ENCODE data around the gene FCRLA. TPM values are rescaled to one million over a fixed set of nuclear protein-coding genes. Genes with fewer than 3 reads are reported as not detected.

The FCRLA gene
- 0.42 and 0.47 TPM in 2 replicates for total RNA-seq

DNA sequence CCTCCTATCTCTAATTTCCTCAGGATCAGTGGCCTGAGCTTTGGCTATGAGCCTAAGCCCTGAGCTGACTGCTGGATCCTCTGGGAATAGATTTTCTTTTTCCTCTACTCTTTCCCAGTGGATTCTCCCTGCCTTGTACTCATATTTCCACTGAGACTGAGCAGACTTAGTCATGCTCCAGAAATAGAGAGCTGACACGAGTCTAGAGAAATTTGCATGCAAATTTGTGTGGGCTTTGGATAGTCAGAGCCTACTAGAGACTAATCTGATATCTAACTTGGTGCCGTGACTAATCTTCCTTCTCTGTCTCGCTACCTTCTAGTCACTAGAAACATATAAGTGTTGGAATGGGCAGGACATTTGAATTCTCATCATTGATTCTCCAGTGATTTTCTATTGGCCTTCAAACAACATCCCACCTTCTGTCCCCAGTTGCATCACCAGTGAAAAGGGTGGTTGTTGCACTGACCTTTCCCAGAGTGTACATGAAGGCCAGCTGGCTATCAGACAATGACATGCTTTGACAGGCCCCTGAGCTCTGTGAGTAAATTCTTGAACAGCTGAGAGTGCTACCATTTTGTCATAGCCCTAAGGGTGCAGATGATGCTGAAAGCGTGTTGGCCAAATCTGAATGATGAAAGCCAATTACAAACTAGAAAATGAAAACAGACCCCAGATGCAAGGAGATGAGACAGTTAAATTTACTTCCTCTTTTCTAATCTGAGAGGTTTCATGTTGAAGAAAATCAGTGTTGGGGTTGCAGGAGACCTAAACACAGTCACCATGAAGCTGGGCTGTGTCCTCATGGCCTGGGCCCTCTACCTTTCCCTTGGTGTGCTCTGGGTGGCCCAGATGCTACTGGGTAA lies at the start of gene FCRLA:
Gene FCRLA, plus strand, starts transcription at position 748 of the 866 bp plus-strand sequence. Its CDS starts 36 bp downstream, at position 784.

DNA sequence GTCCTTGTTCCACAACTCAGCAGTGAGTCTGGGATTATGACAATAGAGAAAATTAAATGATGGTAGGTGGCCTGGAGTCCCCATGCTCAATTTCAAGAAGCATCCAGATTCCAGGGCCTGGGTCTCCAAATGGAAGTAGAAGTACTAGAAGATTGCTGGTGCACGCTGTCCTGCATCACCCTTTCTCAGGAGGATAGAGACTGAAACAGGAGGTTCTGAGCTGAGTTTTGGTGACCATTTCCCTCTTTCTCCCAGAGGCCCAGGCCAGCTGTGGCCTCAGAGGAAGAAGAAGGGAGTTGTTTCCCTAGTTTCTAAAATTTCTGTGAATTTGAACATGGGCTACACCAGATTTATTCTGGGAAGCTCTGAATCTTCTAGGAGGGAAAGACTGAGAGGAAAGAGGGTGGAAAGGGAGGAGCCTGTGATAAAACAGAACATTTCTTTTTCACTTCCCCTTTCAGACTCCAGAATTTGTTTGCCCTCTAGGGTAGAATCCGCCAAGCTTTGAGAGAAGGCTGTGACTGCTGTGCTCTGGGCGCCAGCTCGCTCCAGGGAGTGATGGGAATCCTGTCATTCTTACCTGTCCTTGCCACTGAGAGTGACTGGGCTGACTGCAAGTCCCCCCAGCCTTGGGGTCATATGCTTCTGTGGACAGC lies 44.2 kb upstream of the FCRLA start, which contains the start of gene FCGR2B:
Gene FCGR2B, plus strand, starts transcription at position 460 of the 656 bp plus-strand sequence. Its CDS starts 99 bp downstream, at position 559.

GRCh38 chr1:161720956-161721737 lies 14.1 kb downstream of the FCRLA start, which contains the start of gene FCRLB:
TSS of gene FCRLB (plus strand) at chr1:161721544. CDS start at chr1:161722673, 1,129 bp downstream.

DNA sequence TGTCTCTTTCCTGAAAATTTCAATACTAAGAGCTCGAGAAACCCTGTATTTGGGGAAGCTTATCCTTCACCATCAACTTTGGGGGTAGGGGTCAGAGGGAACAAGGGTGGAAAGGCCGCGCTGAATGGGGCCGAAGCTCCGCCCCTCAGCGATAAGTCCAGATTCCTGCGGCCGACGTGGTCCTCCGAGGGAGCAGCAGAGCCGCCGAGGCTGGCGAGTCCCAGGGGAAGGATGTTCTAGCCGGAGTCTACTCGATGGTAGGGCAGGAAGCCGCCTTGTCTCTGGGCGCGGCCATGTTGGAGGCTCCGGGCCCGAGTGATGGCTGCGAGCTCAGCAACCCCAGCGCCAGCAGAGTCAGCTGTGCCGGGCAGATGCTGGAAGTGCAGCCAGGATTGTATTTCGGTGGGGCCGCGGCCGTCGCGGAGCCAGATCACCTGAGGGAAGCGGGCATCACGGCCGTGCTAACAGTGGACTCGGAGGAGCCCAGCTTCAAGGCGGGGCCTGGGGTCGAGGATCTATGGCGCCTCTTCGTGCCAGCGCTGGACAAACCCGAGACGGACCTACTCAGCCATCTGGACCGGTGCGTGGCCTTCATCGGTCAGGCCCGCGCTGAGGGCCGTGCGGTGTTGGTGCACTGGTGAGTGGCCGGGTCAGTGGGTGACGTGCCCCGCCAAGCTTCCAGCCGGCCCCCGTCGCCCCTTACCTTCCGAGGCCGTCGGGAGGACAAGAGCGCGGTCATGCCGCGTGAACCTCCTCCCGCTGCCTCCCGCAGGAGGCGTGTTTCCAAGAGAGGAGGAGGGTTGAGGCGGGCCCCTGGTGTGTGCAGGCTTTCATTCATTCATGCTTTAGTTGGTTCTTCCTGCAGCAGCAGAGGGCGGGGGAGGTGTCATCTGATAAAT lies 42.7 kb downstream of the FCRLA start, which contains the start of gene DUSP12:
Gene DUSP12, plus strand, starts transcription at position 278 of the 899 bp plus-strand sequence. Its CDS starts 16 bp downstream, at position 294.

Other genes starting within 250 kb of the FCRLA start
- not detected in 2 replicates for gene FCGR2A, start 201.8 kb upstream of the FCRLA start, total RNA-seq
- gene HSPA6, start 182.7 kb upstream of the FCRLA start, total RNA-seq = 0.23 and 0.27 TPM in 2 replicates
- gene FCGR3A, start 157.4 kb upstream of the FCRLA start, total RNA-seq = not detected in 2 replicates
- gene FCGR3B, start 76.1 kb upstream of the FCRLA start, total RNA-seq = not detected in 2 replicates
- gene FCGR2B, start 44.1 kb upstream of the FCRLA start, total RNA-seq = not detected in 2 replicates
- 0.78 and 2.3 TPM in 2 replicates for gene FCRLB, start 14.3 kb downstream of the FCRLA start, total RNA-seq
- 24.7 and 35.6 TPM in 2 replicates for gene DUSP12, start 42.6 kb downstream of the FCRLA start, total RNA-seq
- 15.8 and 19.1 TPM in 2 replicates for gene ATF6, start 59.1 kb downstream of the FCRLA start, total RNA-seq

All from hair follicular keratinocyte (primary cell).